NCI-H345 (cell line): ENCODE measurements around the gene SAMD14.

Experiments used
- DNase-seq: peaks from one replicate; lab custom pipeline; 2025; lab: John Stamatoyannopoulos, UW

Gene SAMD14

DNA sequence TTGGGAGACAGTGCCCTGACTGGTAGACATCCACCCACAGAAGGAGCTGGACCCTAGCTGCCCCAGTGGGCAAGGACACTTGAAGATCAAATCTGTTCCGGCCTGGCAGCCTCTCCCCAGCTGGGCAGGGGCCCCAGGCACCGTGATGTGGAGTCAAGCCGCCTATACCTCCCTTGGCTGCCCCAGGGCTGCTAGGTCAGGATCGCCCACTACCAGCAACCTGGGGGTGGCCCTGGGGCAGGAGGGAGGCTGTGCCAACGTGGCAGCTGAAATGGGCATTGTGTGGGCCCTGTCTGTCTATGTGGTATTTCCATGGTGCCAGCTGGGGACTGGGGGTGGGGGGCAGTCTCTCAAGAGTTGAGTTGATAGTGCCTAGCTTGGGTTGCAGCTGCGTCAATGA is 33.9 kb downstream of the SAMD14 start:
- DNase-seq, result no peak

DNA sequence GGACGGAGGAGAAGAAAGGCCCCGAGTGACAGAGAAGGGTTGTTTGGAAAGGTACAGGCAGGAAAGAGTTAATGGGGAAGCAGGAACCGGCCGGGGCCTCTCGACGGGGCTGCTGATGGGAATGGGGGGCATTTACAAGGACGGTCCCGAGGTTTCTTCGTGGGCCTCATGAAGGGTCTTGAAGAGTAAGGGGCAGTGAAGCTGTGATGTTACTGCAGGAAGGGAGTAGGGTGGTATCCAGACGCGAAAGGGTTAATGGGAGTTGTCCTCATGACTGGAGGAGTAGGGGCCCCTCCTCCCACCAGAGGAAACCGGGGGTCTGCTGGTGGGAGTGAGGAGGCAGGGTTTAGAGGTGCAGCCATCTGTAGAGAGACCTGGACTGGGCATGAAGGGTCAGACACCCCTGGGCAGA is 34.3 kb downstream of the SAMD14 start:
- DNase-seq, result no peak

- peak; percentile 96 for DNase-seq
Observed at GRCh38 chr17:50094753-50095619, 35.0 kb downstream of the SAMD14 start, which contains the start of gene PDK2. PDK2 (plus strand) TSS chr17:50095351; CDS start chr17:50095436, 85 bp downstream.

DNA sequence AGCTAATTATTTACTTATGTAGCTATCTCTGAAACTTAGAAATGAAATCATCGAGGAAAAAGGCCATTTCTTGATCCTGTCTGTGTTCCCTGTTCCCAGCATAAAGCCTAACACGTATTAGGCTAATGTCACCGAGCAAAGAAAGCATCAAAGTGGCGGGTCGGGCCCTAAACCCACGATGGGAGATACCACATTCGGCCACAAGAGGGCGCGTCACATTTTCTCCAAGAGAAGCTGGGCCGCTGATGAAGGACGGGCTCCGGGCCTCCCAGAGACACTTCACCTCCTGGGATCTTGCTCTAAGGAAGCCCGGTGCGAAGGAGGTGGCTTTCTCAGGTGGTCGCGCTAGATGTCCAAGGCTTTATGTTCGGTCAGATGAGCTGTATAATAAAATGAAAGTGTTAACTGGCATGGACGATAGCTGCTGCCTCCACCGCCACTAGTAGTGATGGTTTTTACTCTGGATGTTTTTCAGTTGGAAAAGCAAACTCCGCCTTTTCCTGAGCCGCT is 35.7 kb downstream of the SAMD14 start:
- DNase-seq, result peak; percentile 88

DNA sequence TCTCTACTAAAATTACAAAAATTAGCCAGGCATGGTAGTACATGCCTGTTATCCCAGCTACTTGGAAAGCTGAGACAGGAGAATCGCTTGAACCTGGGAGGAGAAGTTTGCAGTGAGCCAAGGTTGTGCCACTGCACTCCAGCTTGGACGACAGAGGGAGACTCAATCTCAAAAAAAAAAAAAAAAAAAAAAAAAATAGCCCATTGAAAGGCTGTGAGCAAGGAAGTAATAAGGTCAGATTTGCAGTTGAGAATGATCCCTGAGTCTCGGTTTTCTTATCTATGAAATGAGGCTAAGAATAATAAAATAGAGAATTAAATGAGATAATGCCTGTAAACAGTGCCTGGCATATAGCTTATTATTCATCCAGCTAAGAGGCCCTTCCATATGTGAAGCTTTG is 36.2 kb downstream of the SAMD14 start:
- no peak for DNase-seq

GRCh38 chr17:50093246-50093645 is 36.7 kb downstream of the SAMD14 start:
- no peak for DNase-seq

DNA sequence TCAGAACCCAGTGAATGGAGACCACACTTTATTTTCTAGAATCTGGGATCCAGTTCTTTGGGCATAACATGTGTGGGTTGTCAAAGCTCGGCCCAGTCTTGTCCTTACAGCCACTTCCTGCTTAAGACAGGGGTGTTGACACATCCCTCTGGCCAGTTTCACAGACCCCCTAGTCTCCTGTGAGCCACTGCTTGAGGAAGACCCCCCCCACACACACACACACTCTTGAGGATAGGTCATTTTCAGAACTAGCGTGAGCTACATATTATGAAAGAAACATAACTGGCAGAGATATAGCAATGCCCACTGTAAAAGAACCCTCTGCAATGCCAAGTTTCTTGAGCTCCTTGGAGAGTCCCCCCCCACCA is 38.1 kb downstream of the SAMD14 start:
- no peak for DNase-seq

- no peak for DNase-seq
Observed at GRCh38 chr17:50090971-50091917, 38.7 kb downstream of the SAMD14 start.

DNA sequence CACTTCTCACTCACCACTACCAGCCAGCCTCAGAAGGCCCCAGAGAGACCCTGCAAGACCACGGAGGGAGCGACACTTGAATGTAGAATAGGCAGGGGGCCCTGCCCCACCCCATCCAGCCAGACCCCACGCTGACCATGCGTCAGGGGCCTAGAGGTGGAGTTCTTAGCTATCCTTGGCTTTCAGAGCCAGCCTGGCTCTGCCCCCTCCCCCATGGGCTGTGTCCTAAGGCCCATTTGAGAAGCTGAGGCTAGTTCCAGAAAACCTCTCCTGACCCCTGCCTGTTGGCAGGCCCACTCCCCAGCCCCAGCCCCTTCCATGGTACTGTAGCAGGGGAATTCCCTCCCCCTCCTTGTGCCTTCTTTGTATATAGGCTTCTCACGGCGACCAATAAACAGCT is 39.9 kb downstream of the SAMD14 start:
- no peak for DNase-seq

DNA sequence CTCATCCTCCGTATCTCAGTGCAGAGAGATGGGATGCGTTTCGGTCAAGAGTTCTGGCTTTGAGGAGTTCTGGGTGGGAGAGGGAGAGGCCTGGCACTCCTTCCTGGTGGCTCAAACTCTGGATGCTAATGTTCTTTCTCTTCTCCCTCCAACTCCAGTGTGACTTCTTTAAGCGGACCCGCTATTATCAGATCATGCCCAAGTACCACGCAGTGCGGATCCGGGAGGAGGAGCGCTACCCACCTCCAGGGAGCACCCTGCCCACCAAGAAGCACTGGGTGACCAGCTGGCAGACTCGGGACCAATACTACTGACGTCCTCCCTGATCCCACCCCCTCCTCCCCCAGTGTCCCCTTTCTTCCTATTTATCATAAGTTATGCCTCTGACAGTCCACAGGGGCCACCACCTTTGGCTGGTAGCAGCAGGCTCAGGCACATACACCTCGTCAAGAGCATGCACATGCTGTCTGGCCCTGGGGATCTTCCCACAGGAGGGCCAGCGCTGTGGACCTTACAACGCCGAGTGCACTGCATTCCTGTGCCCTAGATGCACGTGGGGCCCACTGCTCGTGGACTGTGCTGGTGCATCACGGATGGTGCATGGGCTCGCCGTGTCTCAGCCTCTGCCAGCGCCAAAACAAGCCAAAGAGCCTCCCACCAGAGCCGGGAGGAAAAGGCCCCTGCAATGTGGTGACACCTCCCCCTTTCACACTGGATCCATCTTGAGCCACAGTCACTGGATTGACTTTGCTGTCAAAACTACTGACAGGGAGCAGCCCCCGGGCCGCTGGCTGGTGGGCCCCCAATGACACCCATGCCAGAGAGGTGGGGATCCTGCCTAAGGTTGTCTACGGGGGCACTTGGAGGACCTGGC is 40.8 kb downstream of the SAMD14 start:
- no peak for DNase-seq

GRCh38 chr17:50087912-50088405 is 42.0 kb downstream of the SAMD14 start:
- no peak for DNase-seq

GRCh38 chr17:50087246-50087911 is 42.6 kb downstream of the SAMD14 start:
- peak; percentile 57 for DNase-seq

- no peak for DNase-seq
Observed at GRCh38 chr17:50081757-50082156, 48.2 kb downstream of the SAMD14 start.

DNA sequence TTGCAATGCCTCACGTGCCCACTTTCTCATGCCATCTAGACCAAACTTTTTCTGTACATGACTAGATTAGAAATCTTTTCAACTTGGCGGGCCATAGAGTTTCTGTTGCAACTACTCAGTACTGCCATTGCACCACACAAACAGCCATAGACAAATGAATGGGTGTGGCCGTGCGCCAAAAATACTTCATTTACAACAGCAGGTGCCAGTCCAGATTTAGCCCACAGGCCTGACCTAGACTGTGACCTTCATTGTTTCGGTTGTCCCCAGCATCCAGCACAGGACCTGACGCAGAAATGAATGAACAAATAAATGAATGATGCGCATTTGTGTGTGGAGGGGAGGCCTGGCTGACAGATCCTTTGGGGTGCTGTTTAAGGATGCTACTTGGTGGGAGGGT is 49.1 kb downstream of the SAMD14 start:
- no peak for DNase-seq

DNA sequence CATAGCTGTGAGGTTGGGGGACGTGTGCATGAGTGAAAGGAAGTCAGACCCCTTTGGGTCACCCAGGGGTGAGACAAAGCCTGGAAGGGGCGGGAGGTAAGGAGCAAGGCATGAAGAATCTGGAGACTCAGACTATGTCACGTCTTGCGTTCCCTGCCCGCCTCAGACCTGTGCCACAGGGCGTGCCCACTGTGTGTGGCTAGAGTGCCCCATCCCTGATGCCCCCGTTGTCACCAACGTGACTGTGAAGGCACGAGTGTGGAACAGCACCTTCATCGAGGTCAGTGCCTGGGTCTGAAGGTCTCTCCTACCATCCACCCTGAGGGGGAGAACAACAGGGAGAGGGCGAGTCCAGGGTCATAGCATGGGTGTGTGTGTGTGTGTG is 49.9 kb downstream of the SAMD14 start:
- no peak for DNase-seq

DNA sequence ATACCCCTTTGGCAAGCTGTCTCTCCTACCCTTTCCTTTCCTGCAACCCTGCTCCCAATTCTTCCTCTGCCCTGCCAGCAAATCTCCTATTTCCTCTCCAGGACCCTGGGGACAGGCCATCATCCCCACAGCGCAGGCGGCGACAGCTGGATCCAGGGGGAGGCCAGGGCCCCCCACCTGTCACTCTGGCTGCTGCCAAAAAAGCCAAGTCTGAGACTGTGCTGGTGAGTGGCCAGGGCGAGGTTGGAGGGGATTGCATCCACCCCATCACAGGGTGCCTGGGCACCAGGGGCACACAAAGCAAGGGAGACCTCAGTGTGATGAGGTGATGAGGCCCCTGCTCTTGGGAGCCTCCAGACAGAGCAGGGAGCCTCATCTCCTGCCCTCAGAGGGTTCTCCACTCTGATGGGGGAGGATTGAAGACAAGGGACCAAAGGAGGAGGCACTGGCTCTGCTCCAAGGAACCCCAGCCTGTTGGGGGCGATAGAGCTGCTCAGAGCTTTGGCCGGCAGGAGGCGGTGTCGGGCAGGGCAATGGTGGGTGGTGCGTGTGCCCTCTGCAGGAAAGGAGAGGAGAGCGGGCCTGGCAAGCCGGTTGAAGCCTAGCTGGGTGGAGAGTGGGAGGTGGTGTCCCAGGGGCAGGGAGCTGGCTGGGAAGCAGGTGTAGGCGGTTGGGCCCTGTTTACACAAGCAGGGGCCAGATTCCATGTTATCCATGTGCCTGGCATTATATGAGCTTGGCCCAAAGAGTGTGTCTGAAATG is 50.4 kb downstream of the SAMD14 start:
- DNase-seq, result no peak

DNA sequence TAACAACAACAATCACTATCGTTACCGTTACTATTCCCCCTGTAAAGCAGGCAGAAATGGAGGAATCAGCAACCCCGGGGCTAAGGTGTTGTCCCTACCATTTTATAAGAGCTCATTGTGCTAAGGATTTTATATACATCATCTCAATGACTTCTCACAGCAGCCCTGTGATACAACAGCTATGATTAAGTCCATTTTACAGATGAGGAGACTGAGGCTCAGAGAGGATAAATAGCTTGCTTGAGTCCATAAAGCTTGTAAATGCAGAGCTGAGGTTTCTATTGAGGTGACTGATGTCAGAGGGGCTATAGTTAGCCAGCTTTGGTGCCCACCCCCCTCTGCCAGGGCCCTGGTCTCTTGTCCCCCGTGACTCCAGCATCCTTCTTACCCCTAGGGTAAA is 51.5 kb downstream of the SAMD14 start:
- no peak for DNase-seq

GRCh38 chr17:50076591-50077235 is 53.2 kb downstream of the SAMD14 start:
- no peak for DNase-seq

- no peak for DNase-seq
Observed at GRCh38 chr17:50076221-50076590, 53.8 kb downstream of the SAMD14 start.
